ENCODE data around the gene FUCA1. TPM values are rescaled to one million over a fixed set of nuclear protein-coding genes. Genes with fewer than 3 reads are reported as not detected.
"Not testable (repeated sequence)": the region's sequence is repeated elsewhere in the genome, so short reads cannot be mapped to it uniquely, and the experiment has no call there.

The FUCA1 gene
- total RNA-seq, 2 donors from 2014 or later, result 17.0 to 21.0 TPM

- no peak overlapping the region for H3K27ac ChIP-seq
- H3K4me1 ChIP-seq, result peaks cover 0 to 36% of the 10 kb centered on the region in 2 donors
- no peak for TF ChIP-seq CTCF (IDR thresholded peaks at IDR 0.05)
- H3K27me3 ChIP-seq, result no peaks in the 10 kb centered on the region
- no peaks in the 10 kb centered on the region for H3K9me3 ChIP-seq
- H3K4me3 ChIP-seq, result no peak overlapping the region
- H3K36me3 ChIP-seq, result peaks cover 26% of the 10 kb centered on the region
- DNase-seq (ENCODE audit: low spot score), result no peak
Observed at GRCh38 chr1:23864801-23865542, 3.1 kb downstream of the FUCA1 start.

GRCh38 chr1:23862640-23863039, 5.5 kb downstream of the FUCA1 start:
- peaks cover 46% of the 10 kb centered on the region for H3K36me3 ChIP-seq

GRCh38 chr1:23854568-23854967, 13.5 kb downstream of the FUCA1 start:
- no peaks in the 10 kb centered on the region for H3K27me3 ChIP-seq
- TF ChIP-seq CTCF (IDR thresholded peaks at IDR 0.05), result peak in 1 of 2 donors; percentile 38
- no peak overlapping the region for H3K4me3 ChIP-seq
- DNase-seq (ENCODE audit: low spot score), result no peak
- H3K27ac ChIP-seq, result no peak overlapping the region
- H3K9me3 ChIP-seq, result no peaks in the 10 kb centered on the region
- H3K36me3 ChIP-seq, result peaks cover 28% of the 10 kb centered on the region
- H3K4me1 ChIP-seq, result no peaks in the 10 kb centered on the region

More at GRCh38 chr1:23862640-23863039, 5.5 kb downstream of the FUCA1 start:
- Histone ChIP-seq H3K4me1 (peaks cover 0 to 25% of the 10 kb centered on the region in 2 donors), H3K27me3 (no peaks in the 10 kb centered on the region), H3K27ac (no peak overlapping the region), H3K4me3 (no peak overlapping the region), H3K9me3 (no peaks in the 10 kb centered on the region)
- TF ChIP-seq CTCF (IDR thresholded peaks at IDR 0.05), result no peak
- no peak for DNase-seq (ENCODE audit: low spot score)

- not testable (repeated sequence) for H3K27me3 ChIP-seq; H3K9me3 ChIP-seq; H3K4me3 ChIP-seq; H3K27ac ChIP-seq; DNase-seq (ENCODE audit: low spot score); H3K4me1 ChIP-seq
- H3K36me3 ChIP-seq, result peaks cover 15% of the 10 kb centered on the region
Observed at GRCh38 chr1:23853124-23853523, 15.0 kb downstream of the FUCA1 start.

- not testable (repeated sequence) for H3K9me3 ChIP-seq; H3K27ac ChIP-seq; H3K27me3 ChIP-seq; DNase-seq (ENCODE audit: low spot score); H3K36me3 ChIP-seq; H3K4me3 ChIP-seq; H3K4me1 ChIP-seq
Observed at GRCh38 chr1:23851406-23851805, 16.7 kb downstream of the FUCA1 start.

GRCh38 chr1:23848673-23849616, 19.1 kb downstream of the FUCA1 start:
- DNase-seq (ENCODE audit: low spot score), result no peak
- Histone ChIP-seq H3K27ac (peak overlapping the region; percentile 52 to 82), H3K4me3 (no peak overlapping the region), H3K36me3 (peaks cover 11% of the 10 kb centered on the region), H3K27me3 (no peaks in the 10 kb centered on the region), H3K9me3 (no peaks in the 10 kb centered on the region), H3K4me1 (no peaks in the 10 kb centered on the region)
- no peak for TF ChIP-seq CTCF (IDR thresholded peaks at IDR 0.05)

- H3K4me3 ChIP-seq; H3K27me3 ChIP-seq; DNase-seq (ENCODE audit: low spot score); H3K27ac ChIP-seq; H3K9me3 ChIP-seq; H3K4me1 ChIP-seq: not testable (repeated sequence)
- H3K36me3 ChIP-seq, result peaks cover 11% of the 10 kb centered on the region
Observed at GRCh38 chr1:23847482-23848095, 20.5 kb downstream of the FUCA1 start.
